PC-3 (cell line): ENCODE results near the gene PLIN3. TPM values are rescaled to one million over a fixed set of nuclear protein-coding genes. Genes with fewer than 3 reads are reported as not detected.
A peak's percentile ranks its signal among the peaks of the same experiment; 100 is the strongest.

Experiments
- ATAC-seq: fragments of 200-7000 bp; cut with Tn5 transposase; 2 replicates; pipeline ENCODE4 v1.9.1; 2020; ENCODE audit warnings: mild to moderate bottlenecking, moderate library complexity
- BruUV-seq: library from RNA; stranded (reverse); fragments of 400-500 nt; replicated peaks from 2 replicates; lab custom pipeline; 2021; lab: Mats Ljungman, UMichigan
- CTCF ChIA-PET: fragments of 300-600 bp; sonication (Branson Sonifier 250); formaldehyde crosslinking; loops from one replicate; lab custom pipeline; 2022; ENCODE audit warnings: antibody characterized with exemption; lab: Charles Lee
- POLR2A ChIA-PET: fragments of 300-600 bp; sonication (Branson Sonifier 250); formaldehyde crosslinking; loops from one replicate; lab custom pipeline; 2022; ENCODE audit warnings: antibody characterized with exemption; ENCODE audit not compliant: unreplicated experiment; lab: Charles Lee
- DNase-seq: peaks from one replicate; pipeline ENCODE4 v3.0.0-alpha.2; 2015
- H2AFZ ChIP-seq: fragments of 300-600 bp; sonication (generic); 2 replicates; pipeline ENCODE4 v1.6.0; 2016; ENCODE audit warnings: antibody characterized with exemption, low read length
- H3F3A ChIP-seq: fragments of 300-600 bp; sonication (generic); one replicate; pipeline ENCODE4 v1.6.0; 2017; ENCODE audit warnings: antibody characterized with exemption, low read length, control low read depth, mild to moderate bottlenecking; ENCODE audit not compliant: unreplicated experiment
- H3K27ac ChIP-seq: fragments of 300-600 bp; sonication (generic); 2 replicates; pipeline ENCODE4 v1.5.1; 2016; ENCODE audit warnings: mild to moderate bottlenecking, low read length
- H3K27me3 ChIP-seq: fragments of 300-600 bp; sonication (generic); 2 replicates; pipeline ENCODE4 v1.6.1; 2016; ENCODE audit warnings: low read length, mixed read lengths
- H3K36me3 ChIP-seq: fragments of 300-600 bp; sonication (generic); 2 replicates; pipeline ENCODE4 v1.6.1; 2016; ENCODE audit warnings: low read depth, mixed run types, low read length, mixed read lengths
- H3K4me1 ChIP-seq: fragments of 300-600 bp; sonication (generic); 2 replicates; pipeline ENCODE4 v1.5.1; 2016; ENCODE audit warnings: low read length; ENCODE audit not compliant: insufficient read depth
- H3K4me2 ChIP-seq: fragments of 300-600 bp; sonication (generic); 2 replicates; pipeline ENCODE4 v1.6.0; 2016; ENCODE audit warnings: low read length
- H3K4me3 ChIP-seq: fragments of 300-600 bp; sonication (generic); 2 replicates; pipeline ENCODE4 v1.5.1; 2016; ENCODE audit warnings: mild to moderate bottlenecking, low read length, mixed read lengths
- H3K79me2 ChIP-seq: fragments of 300-600 bp; sonication (generic); 2 replicates; pipeline ENCODE4 v1.6.1; 2017; ENCODE audit warnings: low read length, mixed read lengths
- H3K9ac ChIP-seq: fragments of 300-600 bp; sonication (generic); 2 replicates; pipeline ENCODE4 v1.6.0; 2016; ENCODE audit warnings: mild to moderate bottlenecking, low read length
- H3K9me2 ChIP-seq: fragments of 300-600 bp; sonication (generic); replicated peaks from 2 replicates; pipeline ENCODE4 v1.6.1; 2016; ENCODE audit warnings: mixed run types, low read length, mixed read lengths
- H3K9me3 ChIP-seq: fragments of 300-600 bp; sonication (generic); 2 replicates; pipeline ENCODE4 v1.6.1; 2016; ENCODE audit warnings: low read length, mixed read lengths
- H4K20me1 ChIP-seq: fragments of 300-600 bp; sonication (generic); 2 replicates; pipeline ENCODE4 v1.6.1; 2016; ENCODE audit warnings: low read length, mixed read lengths
- EZH2 ChIP-seq: fragments of 300-600 bp; sonication (generic); IDR thresholded peaks from one replicate; pipeline ENCODE4 v1.6.1; 2017; ENCODE audit warnings: antibody characterized with exemption, mild to moderate bottlenecking, low read length; ENCODE audit not compliant: unreplicated experiment
- EZH2phosphoT487 ChIP-seq: fragments of 300-600 bp; sonication (generic); IDR thresholded peaks from 2 replicates; pipeline ENCODE4 v1.6.1; 2018; ENCODE audit warnings: mild to moderate bottlenecking, antibody characterized with exemption, low read length, borderline replicate concordance
- intact Hi-C: fragments of 100-400 bp; cut with micrococcal nuclease; formaldehyde crosslinking; loops from 2 replicates; pipeline ENCODE4 v1.9.0; 2023
- total RNA-seq: library from RNA; depleted of rRNA; stranded (reverse); fragments of >200 nt; gene quantifications from 2 replicates; pipeline ENCODE4 v1.2.3, GENCODE V29; 2014
- TF ChIP-seq, protein P1 (sequence below): fragments of 300-600 bp; sonication (generic); conservative IDR thresholded peaks from 2 replicates; pipeline ENCODE4 v1.5.1; 2017; ENCODE audit warnings: antibody characterized with exemption, low read depth, mild to moderate bottlenecking, low read length

The PLIN3 gene
- total RNA-seq, 1 experiment from 2014 or later, result 136 TPM

DNA sequence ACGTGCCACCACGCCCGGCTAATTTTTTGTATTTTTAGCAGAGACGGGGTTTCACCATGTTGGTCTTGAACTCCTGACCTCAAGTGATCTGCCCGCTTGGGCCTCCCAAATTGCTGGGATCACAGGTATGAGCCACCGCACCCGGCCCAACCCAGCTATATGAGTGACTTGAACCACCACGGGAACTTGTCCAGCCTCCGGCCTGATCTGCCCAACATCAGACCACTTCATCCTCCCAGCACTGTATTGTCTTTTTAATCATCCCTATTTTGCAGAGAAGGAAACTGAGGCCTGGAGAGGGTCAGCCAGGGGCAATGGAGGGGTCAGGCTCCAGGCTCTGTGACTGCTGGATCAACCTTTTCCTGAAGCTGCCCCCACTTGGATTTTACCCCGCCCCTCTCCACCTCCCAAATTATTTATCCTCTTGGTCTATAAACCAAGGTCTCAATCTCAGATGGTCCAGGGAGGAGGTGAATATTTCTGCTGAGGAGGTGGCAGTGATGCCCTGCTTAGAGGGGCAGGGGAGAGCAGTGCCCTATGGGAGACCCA is 893 bp upstream of the PLIN3 start:
- POLR2A ChIA-PET, result interaction anchor here (0.6 kb wide), 1 partner anchor 466 kb away, joined by 6 read pairs; no protein-coding TSS in a partner anchor
- H3F3A ChIP-seq, result peaks cover 5% of the 10 kb centered on the region
- no peaks in the 10 kb centered on the region for H4K20me1 ChIP-seq
- no peaks in the 10 kb centered on the region for H3K36me3 ChIP-seq
- no peak overlapping the region; the same call in 1 of the 2 replicates for H2AFZ ChIP-seq
- peak overlapping the region; percentile 85; the same call in 1 of the 2 replicates for H3K4me2 ChIP-seq
- H3K9me3 ChIP-seq, result no peaks in the 10 kb centered on the region
- TF ChIP-seq, protein P1, sequence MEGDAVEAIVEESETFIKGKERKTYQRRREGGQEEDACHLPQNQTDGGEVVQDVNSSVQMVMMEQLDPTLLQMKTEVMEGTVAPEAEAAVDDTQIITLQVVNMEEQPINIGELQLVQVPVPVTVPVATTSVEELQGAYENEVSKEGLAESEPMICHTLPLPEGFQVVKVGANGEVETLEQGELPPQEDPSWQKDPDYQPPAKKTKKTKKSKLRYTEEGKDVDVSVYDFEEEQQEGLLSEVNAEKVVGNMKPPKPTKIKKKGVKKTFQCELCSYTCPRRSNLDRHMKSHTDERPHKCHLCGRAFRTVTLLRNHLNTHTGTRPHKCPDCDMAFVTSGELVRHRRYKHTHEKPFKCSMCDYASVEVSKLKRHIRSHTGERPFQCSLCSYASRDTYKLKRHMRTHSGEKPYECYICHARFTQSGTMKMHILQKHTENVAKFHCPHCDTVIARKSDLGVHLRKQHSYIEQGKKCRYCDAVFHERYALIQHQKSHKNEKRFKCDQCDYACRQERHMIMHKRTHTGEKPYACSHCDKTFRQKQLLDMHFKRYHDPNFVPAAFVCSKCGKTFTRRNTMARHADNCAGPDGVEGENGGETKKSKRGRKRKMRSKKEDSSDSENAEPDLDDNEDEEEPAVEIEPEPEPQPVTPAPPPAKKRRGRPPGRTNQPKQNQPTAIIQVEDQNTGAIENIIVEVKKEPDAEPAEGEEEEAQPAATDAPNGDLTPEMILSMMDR, result no peak
- TF ChIP-seq EZH2phosphoT487 (no peak), EZH2 (no peak)
- H3K4me3 ChIP-seq, result no peak overlapping the region; the same call in 1 of the 2 replicates
- H3K27ac ChIP-seq, result peak overlapping the region; percentile 84
- CTCF ChIA-PET, result no interaction called here
- ATAC-seq (no peak), DNase-seq (no peak)
- H3K4me1 ChIP-seq, result peaks cover 22% of the 10 kb centered on the region
- no peaks in the 10 kb centered on the region for H3K27me3 ChIP-seq
- TSS peak; percentile 47 for BruUV-seq
- intact Hi-C loops, result no loop called here
- H3K9ac ChIP-seq, result 0 out of 2 replicates have a peak overlapping the region, but pooled peaks have one; percentile 80
- H3K79me2 ChIP-seq, result peaks cover 37% of the 10 kb centered on the region
- H3K9me2 ChIP-seq, result no peaks in the 10 kb centered on the region

DNA sequence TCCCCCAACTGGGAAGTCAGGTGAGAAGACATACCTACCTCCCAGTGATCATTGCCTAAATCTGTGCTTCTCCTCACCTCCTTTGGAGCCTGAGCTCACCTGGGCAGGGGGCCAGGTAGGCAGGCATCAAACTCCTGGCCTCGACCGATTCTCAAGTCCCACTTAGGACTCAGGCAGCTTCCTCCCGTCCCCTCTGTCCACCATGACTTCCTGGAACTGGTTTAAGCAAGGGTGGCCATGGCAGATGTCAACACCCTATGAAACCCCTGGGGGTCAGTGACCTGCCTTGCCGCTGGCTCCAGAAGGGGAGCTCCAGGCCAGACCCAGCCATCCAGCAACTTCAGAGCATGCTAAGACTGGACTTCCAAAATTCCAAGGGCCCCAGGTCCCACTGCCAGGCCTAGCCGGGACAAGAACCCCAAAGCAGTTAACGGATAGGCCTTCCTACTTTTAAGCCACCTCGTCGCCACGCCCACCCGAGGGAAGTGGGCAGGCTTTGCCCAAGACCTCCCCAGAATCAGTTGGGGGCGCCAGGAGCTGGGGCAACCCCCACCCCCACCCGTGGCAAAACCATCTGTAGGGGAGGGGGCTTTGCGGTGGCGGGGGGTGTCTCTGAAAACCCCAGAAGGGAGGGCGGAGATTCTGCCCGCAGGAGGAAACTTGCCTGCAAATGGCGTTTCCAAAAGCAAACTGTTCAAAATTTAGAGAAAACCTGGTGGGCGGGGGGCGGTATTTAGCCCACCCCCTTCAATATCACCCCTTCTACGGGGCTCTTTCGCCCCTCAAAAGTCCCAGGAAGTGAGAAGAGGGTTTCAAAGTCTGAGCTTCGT is 657 bp downstream of the PLIN3 start:
- intact Hi-C loops, result loop anchor here (1.0 kb wide), 1 partner anchor 55 kb away; no protein-coding TSS in a partner anchor
- H3K27ac ChIP-seq, result peak overlapping the region; percentile 22
- ChIA-PET CTCF (interaction anchor here (0.6 to 1.3 kb wide), 5 partner anchors 44 to 879 kb away, joined by 3 to 12 read pairs (median 6); no protein-coding TSS in a partner anchor), POLR2A (interaction anchor here (0.6 to 0.9 kb wide), 2 partner anchors 45 to 103 kb away, joined by 3 to 4 read pairs; no protein-coding TSS in a partner anchor)
- H3K4me1 ChIP-seq, result peaks cover 22% of the 10 kb centered on the region
- TSS peak; percentile 69 for BruUV-seq
- no peaks in the 10 kb centered on the region for H3K9me3 ChIP-seq
- no peak for ATAC-seq
- peaks cover 37% of the 10 kb centered on the region for H3K79me2 ChIP-seq
- peak; percentile 42 for DNase-seq
- H3K4me2 ChIP-seq, result peak overlapping the region; percentile 85
- peak overlapping the region; percentile 80 for H3K4me3 ChIP-seq
- no peaks in the 10 kb centered on the region for H3K36me3 ChIP-seq
- H3F3A ChIP-seq, result peaks cover 5% of the 10 kb centered on the region
- H3K27me3 ChIP-seq, result no peaks in the 10 kb centered on the region
- no peaks in the 10 kb centered on the region for H3K9me2 ChIP-seq
- no peaks in the 10 kb centered on the region for H4K20me1 ChIP-seq
- peak overlapping the region; percentile 80 for H3K9ac ChIP-seq
- H2AFZ ChIP-seq, result peak overlapping the region; percentile 95
- TF ChIP-seq, protein P1, result no peak
- no peak for TF ChIP-seq EZH2phosphoT487
- no peak for TF ChIP-seq EZH2
